ENCODE results near the gene IGIP.
"Not testable (repeated sequence)": the region's sequence is repeated elsewhere in the genome, so short reads cannot be mapped to it uniquely, and the experiment has no call there.

IGIP gene

GRCh38 chr5:140153255-140153654 lies 27.5 kb downstream of the IGIP start:
- POLR2A ChIA-PET: no interaction called here
- no peak for DNase-seq (ENCODE audit: extremely low spot score)
- CTCF ChIA-PET: interaction anchor here (1.0 to 11.3 kb wide), 8 partner anchors 9 to 365 kb away, joined by 4 to 137 read pairs (median 14); no protein-coding TSS in a partner anchor
- TF ChIP-seq, protein P1, sequence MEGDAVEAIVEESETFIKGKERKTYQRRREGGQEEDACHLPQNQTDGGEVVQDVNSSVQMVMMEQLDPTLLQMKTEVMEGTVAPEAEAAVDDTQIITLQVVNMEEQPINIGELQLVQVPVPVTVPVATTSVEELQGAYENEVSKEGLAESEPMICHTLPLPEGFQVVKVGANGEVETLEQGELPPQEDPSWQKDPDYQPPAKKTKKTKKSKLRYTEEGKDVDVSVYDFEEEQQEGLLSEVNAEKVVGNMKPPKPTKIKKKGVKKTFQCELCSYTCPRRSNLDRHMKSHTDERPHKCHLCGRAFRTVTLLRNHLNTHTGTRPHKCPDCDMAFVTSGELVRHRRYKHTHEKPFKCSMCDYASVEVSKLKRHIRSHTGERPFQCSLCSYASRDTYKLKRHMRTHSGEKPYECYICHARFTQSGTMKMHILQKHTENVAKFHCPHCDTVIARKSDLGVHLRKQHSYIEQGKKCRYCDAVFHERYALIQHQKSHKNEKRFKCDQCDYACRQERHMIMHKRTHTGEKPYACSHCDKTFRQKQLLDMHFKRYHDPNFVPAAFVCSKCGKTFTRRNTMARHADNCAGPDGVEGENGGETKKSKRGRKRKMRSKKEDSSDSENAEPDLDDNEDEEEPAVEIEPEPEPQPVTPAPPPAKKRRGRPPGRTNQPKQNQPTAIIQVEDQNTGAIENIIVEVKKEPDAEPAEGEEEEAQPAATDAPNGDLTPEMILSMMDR (IDR thresholded peaks at IDR 0.05; ENCODE audit: control extremely low read depth, extremely low read depth, low read depth, missing control alignments): no peak

DNA sequence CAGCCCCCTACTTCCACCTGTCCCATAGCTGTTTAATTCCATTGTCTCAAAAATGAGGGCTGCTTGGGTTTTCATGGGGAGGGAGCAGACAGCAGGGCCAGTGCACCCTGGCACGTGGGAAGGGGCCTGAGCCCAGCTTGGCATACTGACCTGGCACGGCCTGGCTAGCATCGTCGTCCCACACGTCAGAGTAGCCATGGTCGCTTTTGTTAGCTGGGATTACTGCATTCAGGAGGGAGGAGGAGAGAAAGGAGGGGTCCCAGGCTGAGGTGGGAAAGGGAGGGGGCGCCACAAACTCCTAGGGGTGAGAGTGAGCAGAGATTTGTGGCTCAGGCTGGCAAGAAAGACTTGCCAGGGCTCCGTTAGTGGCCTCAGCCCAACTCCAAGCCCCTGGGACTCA lies 28.2 kb downstream of the IGIP start:
- POLR2A ChIA-PET: no interaction called here
- TF ChIP-seq, protein P1 (IDR thresholded peaks at IDR 0.05; ENCODE audit: control extremely low read depth, extremely low read depth, low read depth, missing control alignments): no peak
- DNase-seq (ENCODE audit: extremely low spot score): no peak
- CTCF ChIA-PET: interaction anchor here (0.8 to 11.3 kb wide), 9 partner anchors 10 to 366 kb away, joined by 3 to 137 read pairs (median 8); no protein-coding TSS in a partner anchor

GRCh38 chr5:140154710-140155381 lies 29.1 kb downstream of the IGIP start:
- CTCF ChIA-PET: interaction anchor here (0.7 to 11.3 kb wide), 11 partner anchors 11 to 374 kb away, joined by 3 to 137 read pairs (median 8); no protein-coding TSS in a partner anchor
- POLR2A ChIA-PET; DNase-seq (ENCODE audit: extremely low spot score): not testable (repeated sequence)

DNA sequence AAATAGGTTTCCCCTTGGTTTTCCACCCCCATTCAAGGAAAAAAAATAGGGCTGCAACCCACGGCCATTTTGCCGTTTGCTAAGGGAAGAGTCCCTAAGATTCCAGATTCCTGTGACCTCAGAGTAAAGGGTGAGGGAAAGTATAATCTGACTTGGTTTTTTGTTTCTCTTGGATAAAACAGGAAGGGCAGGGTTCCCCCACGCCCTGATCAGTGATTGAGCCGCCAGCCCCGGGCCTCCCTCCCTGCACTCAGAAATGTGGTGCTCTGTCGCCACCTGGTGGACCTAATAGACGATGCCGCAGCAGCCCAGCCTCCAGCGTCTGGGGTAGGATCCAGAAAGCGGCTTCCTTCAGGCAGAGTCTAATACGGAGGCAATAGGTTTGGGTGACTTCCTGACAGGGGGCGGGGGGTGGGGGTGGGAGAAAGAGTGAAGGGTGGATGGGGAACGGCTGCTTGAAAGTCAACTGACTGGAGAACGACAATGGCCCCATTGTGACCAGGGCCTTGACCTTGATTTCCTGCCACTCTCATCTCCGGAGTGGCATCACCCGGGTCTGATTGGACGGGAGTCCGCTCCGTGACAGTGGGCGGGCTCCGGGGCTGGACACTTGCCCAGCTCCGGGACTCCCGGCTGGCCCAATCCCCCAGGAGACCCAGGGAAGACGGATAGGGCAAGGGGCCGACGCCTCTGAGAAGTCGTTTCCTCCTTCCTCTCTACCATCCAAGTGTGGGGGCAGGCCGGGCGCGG lies 31.5 kb downstream of the IGIP start:
- ChIA-PET CTCF (interaction anchor here (0.7 to 11.3 kb wide), 15 partner anchors 9 to 492 kb away, joined by 3 to 137 read pairs (median 6); partner anchors contain the start of gene CYSTM1), POLR2A (no interaction called here)
- DNase-seq (ENCODE audit: extremely low spot score): peak; percentile 90
- TF ChIP-seq, protein P1 (IDR thresholded peaks at IDR 0.05; ENCODE audit: control extremely low read depth, extremely low read depth, low read depth, missing control alignments): peak; percentile 91

DNA sequence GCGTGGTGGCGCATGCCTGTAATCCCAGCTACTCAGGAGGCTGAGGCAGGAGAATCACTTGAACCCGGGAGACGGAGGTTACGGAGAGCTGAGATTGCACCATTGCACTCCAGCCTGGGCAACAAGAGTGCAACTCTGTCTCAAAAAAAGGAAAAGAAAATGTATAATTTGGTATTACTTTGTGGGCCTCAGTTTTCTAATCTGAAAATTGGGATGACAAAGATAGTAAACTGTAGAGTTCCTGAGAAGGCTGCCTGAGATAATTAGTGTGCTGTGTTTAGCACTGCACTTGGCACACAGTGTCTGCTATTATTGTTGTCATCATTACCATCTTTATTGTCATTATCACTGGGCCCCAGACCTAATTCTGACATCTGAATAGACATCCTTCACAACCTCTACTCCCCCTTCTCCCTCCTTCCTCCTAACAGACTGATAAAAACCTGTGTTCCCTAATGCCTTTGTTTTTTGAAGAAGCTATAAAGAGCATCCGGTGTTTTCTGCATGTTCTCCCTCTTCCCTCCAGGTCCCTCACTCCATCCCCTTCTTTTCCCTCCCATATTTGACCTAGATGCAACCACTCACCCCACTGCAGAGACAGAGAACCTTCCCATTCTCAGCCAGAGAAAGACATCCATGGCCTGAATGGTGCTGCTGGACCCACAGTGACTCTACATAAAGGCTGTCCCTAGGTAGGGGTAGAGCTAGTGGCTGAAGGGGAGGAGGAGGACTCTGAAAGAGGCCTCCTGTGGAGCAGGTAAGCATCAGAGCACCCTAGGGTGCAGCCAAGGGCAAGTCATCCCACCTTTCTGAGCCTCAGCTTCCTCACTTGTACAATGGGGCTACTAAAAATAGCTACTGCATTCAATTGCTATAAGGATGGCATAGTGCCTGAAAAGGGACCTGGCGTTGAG lies 33.5 kb downstream of the IGIP start:
- CTCF ChIA-PET: interaction anchor here (1.1 to 11.3 kb wide), 7 partner anchors 10 to 371 kb away, joined by 3 to 137 read pairs (median 15); no protein-coding TSS in a partner anchor
- no peak for DNase-seq (ENCODE audit: extremely low spot score)
- POLR2A ChIA-PET: no interaction called here
- TF ChIP-seq, protein P1 (IDR thresholded peaks at IDR 0.05; ENCODE audit: control extremely low read depth, extremely low read depth, low read depth, missing control alignments): no peak

GRCh38 chr5:140162275-140162674 lies 36.5 kb downstream of the IGIP start:
- TF ChIP-seq, protein P1 (IDR thresholded peaks at IDR 0.05; ENCODE audit: control extremely low read depth, extremely low read depth, low read depth, missing control alignments): no peak
- ChIA-PET CTCF (interaction anchor here (0.7 to 11.3 kb wide), 5 partner anchors 8 to 375 kb away, joined by 3 to 137 read pairs (median 4); partner anchors contain the start of gene CYSTM1), POLR2A (no interaction called here)
- no peak for DNase-seq (ENCODE audit: extremely low spot score)

Measured in GM10248 (cell line).